HG02588 (cell line): ENCODE results near the gene RSRC1.
"Not testable (repeated sequence)": the region's sequence is repeated elsewhere in the genome, so short reads cannot be mapped to it uniquely, and the experiment has no call there.

Experiments
- ATAC-seq: cut with Tn5 transposase; IDR thresholded peaks from one replicate; pipeline ENCODE4 v1.9.1; 2021; ENCODE audit warnings: mild to moderate bottlenecking, moderate library complexity; ENCODE audit not compliant: unreplicated experiment

The RSRC1 gene

DNA sequence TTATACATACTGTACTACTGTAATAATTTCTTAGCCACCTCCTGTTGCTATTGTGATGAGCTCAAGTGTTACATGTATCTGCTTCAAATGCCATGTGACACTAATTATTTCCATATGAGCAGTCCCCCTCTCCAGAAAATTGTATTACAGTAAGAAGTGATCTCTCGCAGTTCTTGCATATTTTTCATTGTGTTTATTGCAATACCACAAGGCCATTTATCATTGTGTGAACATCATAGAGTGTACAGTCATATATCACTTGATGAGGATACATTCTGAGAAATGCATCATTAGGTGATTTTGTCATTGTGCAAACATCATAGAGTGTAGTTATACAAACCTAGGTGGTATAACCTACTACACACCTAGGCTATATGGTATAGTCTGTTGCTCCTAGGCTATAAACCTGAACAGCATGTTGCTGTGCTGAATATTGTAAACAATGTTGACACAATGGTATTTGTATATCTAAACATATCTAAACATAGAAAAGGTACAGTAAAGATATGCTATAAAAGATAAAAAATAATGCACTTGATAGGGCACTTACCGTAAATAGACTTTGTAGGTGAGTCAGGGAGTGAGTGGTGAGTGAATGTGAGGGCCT lies 271.5 kb downstream of the RSRC1 start:
- no peak for ATAC-seq

DNA sequence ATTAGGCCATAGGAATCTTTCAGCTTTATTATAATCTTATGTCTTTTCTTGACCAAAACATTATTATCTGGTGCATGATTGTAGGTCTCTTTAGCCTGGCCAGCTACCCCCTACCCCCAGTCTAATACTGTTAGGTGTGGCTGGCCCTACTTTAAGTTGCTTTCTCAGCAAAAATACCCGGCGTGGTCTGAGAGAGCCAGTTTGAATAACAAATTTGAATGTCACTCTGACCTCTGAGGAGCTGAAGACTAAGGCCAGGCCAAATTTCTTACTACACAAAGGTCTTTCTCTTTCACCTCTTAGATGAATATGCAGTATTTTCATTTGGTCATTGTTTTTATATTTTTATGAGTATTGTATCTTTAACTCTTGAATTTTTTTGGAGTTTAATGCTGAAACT lies 272.6 kb downstream of the RSRC1 start:
- ATAC-seq = no peak

- ATAC-seq = peak; percentile 63
These were observed 274.1 kb downstream of the RSRC1 start for GRCh38 chr3:158384019-158384418.

DNA sequence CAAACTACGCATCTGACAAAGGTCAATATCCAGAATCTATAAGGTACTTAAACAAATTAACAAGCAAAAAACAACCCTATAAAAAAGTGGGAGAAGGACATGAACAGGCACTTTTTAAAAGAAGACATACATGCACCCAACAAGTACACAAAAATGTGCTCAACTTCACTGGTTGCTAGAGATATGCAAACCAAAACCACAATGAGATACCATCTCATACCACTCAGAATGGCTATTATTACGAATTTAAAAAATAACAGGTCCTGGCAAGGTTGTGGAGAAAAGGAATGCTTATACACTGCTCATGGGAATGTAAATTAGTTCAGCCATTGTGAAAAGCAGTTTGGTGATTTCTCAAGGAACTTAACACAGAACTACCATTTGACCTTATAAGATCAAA lies 285.5 kb downstream of the RSRC1 start:
- no peak for ATAC-seq

DNA sequence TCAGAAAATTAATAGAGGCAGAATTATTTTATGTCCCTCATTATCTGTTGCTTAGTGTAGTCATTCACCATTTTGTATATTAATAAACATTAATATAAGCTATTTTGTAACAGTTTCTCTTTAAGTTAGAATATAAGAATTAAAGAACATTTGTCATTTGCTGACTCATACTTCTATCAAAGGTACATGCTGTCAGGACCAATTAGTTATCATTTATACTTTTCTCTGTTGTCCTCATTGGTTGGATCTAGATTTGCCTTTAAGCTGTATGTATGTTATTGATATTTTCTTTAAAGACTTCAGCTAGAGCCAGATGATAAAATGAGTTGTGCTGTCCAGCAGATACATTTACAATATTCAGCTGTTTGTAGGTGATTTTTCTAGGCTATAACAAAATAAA lies 292.7 kb downstream of the RSRC1 start:
- no peak for ATAC-seq

DNA sequence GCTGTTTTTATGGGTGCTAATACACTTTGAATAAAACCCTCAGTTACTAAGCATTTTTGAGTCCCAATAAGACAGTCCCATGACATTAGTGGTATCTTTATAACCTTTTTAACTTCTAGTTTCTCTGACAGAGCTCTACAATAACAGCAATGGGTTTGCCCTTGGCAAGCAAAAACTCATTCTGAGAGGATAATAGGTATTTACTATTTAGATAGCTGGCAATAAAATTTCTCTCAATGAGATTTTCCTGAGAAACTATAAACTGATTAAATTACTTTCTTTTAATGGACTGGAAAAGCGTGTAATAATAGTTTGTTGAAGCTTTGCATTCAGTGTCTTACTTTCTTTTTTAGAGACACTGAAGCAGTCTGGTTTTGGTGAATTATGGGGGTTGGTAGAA lies 293.1 kb downstream of the RSRC1 start:
- no peak for ATAC-seq

DNA sequence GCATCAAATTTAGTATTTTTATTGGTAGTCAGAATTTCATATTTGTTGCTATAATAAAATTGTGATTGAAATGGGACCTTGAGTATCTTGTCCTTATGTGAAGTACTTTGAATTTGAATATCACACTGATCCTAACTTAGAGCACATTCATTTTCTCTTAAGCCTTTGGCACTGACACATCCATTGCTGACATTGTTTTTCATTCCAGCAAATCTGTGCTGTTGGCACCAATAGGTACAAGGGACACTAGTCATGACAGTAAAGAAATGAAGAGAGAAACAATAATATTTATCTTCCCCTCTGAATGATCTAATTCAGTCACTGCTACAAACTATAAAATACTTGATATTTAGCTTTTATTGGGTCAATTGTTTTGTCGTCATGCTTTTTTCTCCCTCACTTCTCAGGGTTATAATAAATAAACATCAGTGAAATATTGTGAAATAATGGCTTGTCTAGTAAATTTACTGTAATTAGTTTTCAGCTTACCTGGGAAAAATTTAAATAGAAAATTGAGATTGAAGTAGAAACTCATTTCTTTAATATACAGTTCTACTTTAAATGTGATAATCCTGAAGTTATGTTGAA lies 294.3 kb downstream of the RSRC1 start:
- no peak for ATAC-seq

DNA sequence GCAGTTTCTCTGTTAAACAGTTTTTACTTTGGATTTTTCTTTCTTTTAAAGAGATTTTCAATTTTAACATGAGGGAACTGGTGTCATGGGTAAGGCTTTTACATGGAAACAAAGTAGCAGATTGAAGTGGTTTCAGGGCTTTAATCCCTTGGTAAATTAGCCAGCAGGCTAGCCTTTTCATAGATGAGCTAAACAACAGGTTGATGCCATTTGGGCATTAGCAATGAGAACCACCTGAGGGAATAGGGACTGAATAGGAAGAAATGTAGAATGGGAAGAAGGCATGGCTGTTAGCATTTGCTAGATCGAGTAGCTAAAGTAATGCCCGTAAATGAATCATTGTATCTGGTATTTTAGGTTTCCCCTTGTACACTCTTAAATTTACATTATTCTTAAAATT lies 295.6 kb downstream of the RSRC1 start:
- ATAC-seq = no peak

GRCh38 chr3:158407844-158408517 lies 298.1 kb downstream of the RSRC1 start:
- ATAC-seq = no peak

- ATAC-seq = not testable (repeated sequence)
These were observed 298.6 kb downstream of the RSRC1 start for GRCh38 chr3:158408518-158408897.

DNA sequence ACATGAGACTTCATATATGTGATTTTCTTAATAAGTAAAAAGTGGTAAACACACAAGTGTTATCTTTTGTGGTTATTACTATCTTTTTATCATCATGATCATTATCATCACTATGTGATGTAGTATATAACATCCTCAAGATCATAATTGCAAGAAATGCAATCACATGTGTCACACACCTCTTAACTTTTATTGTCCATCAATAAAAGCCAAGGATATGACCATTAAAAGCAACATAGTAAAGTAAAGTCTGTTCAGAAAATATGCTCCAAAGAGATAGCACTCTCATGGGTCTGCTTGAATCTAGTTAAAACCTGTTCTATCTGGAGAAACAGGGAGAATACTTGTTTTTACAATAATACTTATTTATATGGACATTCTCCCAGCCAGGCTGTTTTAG lies 308.1 kb downstream of the RSRC1 start:
- ATAC-seq = no peak

DNA sequence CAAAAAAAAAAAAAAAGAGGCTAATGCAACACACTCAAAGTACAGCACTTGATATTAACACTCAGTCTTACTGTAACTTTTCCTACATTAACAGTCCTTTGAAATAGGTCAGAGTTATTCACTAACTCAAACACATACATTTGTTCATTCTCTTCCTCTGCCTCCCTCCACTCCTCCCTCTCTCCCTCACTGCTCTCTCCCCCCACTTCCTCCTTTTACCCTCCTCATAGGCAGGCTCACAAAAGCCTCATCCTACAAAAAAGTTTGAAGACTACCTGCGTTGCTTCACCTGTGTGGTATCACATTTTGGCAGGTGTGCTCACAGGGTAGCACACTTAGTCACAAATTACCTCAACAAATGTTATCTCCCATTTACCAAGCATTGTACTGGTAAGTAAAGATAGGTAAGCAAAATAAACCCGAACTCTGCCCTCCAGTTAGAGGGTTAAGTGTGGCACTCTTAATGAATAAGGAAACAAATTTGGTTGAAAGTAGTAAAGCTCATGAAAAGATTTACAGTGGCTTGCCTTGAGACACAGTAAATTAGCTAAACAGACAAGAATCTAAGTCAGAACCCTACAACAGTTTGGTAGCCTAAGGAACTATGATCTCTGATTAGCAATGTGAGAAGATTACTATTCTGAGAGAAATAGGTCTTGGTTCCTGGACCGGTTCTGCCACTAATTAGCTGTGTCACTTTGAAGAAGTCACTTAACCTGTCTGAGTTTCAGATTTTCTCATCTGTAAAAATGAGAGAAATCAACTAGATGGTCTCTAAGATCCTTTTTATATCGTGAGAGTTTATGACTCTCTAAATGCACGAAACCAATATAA lies 310.1 kb downstream of the RSRC1 start:
- ATAC-seq = no peak

DNA sequence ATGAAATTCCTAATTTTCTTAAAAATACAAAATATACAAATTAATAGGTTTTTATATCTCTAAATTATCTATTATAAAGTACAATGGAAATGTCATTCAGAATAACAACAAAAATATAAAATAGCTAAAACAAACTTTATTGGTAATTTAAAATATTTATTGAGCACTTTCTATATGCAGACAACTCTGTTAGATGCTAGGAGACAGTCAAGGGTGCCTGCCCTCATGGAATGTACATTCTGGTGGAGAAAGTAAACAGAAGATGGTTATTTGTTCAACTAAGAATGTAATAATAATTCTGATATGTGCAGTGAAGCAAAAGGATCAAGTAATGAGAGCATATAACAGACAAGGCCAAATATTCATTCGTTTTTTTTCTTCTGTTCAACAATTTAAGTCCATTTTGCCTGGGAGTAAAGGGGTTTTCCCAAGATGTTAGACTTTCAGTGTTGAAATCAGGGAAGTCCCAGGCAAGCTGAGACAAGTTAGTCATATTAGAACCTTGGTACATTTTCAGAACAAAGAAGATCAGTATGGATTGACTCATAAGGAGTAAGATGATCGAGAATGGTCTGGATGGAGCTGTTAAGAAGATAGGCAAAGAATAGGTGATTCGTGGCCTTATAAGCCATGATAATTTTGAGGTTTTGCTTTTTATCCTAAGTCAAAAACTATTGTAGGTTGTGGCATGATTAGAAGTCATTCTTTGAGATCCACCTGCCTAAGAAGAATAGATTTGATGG lies 310.9 kb downstream of the RSRC1 start:
- ATAC-seq = peak; percentile 98

- no peak for ATAC-seq
These were observed 320.6 kb downstream of the RSRC1 start for GRCh38 chr3:158430448-158430847.

DNA sequence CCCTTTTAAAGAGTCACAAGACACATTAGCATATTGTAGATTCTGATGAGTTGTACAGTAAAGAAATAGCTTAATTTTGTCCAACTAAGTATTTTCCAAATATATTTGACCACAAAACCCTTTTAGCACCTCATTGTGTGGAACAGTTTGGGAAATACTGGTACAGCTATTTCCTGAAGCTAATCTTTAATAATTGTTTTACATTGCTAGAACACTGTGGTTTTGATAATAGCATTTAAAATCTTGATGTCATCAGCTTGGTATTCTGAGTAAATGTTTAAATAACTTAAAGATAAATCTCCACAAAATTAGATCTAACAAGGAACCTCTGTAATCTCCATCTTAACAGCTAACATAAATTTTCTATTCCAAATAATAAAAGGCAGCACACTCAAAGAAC lies 321.1 kb downstream of the RSRC1 start:
- no peak for ATAC-seq

GRCh38 chr3:158431829-158432228 lies 321.9 kb downstream of the RSRC1 start:
- no peak for ATAC-seq

- ATAC-seq = peak; percentile 97
These were observed 324.6 kb downstream of the RSRC1 start for GRCh38 chr3:158434412-158435038.

GRCh38 chr3:158443632-158444031 lies 333.7 kb downstream of the RSRC1 start:
- peak; percentile 94 for ATAC-seq

GRCh38 chr3:158447408-158447807 lies 337.5 kb downstream of the RSRC1 start:
- no peak for ATAC-seq

DNA sequence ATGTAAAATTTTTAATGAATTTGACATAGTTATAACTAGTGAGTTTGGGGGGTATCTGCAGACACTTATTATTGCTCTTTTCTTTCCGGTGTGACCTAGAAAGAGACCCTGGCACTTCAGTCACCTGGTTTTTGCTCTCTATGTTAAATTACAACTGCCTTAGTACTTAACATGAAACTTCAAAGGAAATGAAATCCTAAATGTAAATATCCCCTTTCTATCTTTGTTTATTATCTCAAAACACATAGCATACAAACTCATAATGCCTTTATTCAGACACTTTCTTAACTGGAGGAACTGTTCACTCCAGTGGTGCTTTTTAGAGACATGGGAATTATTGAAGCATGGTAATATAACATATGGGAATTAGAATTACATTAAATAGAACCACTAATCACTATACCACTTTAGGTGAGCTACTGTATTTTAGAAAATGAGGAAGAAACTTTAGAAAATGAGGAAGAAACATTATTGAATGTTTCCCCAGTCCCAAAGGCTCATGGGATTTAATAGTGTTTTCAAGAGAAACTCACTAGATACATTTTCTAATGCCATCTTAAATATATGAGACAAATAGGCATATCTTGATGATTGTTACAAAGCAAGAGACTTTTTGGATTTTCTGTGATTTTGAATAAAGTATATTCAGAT lies 341.6 kb downstream of the RSRC1 start:
- no peak for ATAC-seq
